HCT116 (cell line): ENCODE measurements around the gene SKAP1. TPM values are rescaled to one million over a fixed set of nuclear protein-coding genes. Genes with fewer than 3 reads are reported as not detected.

Experiments
- ATAC-seq: fragments of 200-7000 bp; cut with Tn5 transposase; 2 replicates; pipeline ENCODE4 v1.9.1; 2020; ENCODE audit warnings: mild to moderate bottlenecking, moderate library complexity
- BruUV-seq: library from RNA; stranded (reverse); fragments of 400-500 nt; replicated peaks from 2 replicates; lab custom pipeline; 2021; lab: Mats Ljungman, UMichigan
- CTCF ChIA-PET: fragments of 300-600 bp; sonication (Branson Sonifier 250); formaldehyde crosslinking; loops from one replicate; lab custom pipeline; 2021; ENCODE audit warnings: antibody characterized with exemption; lab: Charles Lee
- POLR2A ChIA-PET: fragments of 300-600, 350-600 bp; sonication (Branson Sonifier 250); formaldehyde crosslinking; loops from one replicate; lab custom pipeline; 2021; ENCODE audit warnings: antibody characterized with exemption; lab: Charles Lee
- RAD21 ChIA-PET, 2 experiments: fragments of 300-600 bp; sonication (Branson Sonifier 250); formaldehyde crosslinking; loops; one replicate each; lab custom pipeline; 2023; ENCODE audit warnings: low total read pairs in 2 of 2; ENCODE audit not compliant: uncharacterized antibody in 2 of 2, unreplicated experiment in 2 of 2, low non-redundant PET in 1 of 2; lab: Charles Lee
- DNase-seq: peaks from one replicate; pipeline ENCODE4 v3.0.0-alpha.2; 2010; ENCODE audit warnings: low read depth, low spot score
- H2AFZ ChIP-seq: fragments of 200-600 bp; shearing (Covaris generic), sonication (generic); 2 replicates; pipeline ENCODE4 v1.6.1; 2017; ENCODE audit warnings: low read depth, mixed run types, mixed read lengths, antibody characterized with exemption, low read length; ENCODE audit not compliant: poor library complexity, severe bottlenecking
- H3K27ac ChIP-seq: 2 replicates; pipeline ENCODE4 v1.5.1; 2012; ENCODE audit warnings: low read depth, low read length
- H3K27me3 ChIP-seq: fragments of 200-600 bp; sonication (generic); 2 replicates; pipeline ENCODE4 v1.6.1; 2016; ENCODE audit warnings: mixed run types, low read length, mixed read lengths; ENCODE audit not compliant: insufficient read depth
- H3K36me3 ChIP-seq, 2 experiments: fragments of 200-500 bp in 1 of 2; fragments of 200-600 bp in 1 of 2; sonication (Bioruptor generic) in 1 of 2; sonication (generic) in 1 of 2; 2 replicates each; pipeline versions ENCODE4 v1.5.1 to v1.6.1; 2014 to 2016; ENCODE audit warnings: low read length in 2 of 2, inconsistent platforms in 1 of 2, mixed read lengths in 1 of 2, mixed run types in 1 of 2; ENCODE audit not compliant: insufficient read depth in 2 of 2, control insufficient read depth in 1 of 2
- H3K4me1 ChIP-seq, 2 experiments: fragments of 200-600 bp in 1 of 2; sonication (generic) in 1 of 2; 2 replicates each; pipeline versions ENCODE4 v1.5.1 to v1.6.1; 2012 to 2017; ENCODE audit warnings: low read length in 2 of 2, inconsistent platforms in 1 of 2, mild to moderate bottlenecking in 1 of 2, mixed read lengths in 1 of 2, mixed run types in 1 of 2, moderate library complexity in 1 of 2; ENCODE audit not compliant: insufficient read depth in 2 of 2, control insufficient read depth in 1 of 2
- H3K4me2 ChIP-seq: fragments of 200-600 bp; sonication (generic); 2 replicates; pipeline ENCODE4 v1.6.1; 2017; ENCODE audit warnings: mixed run types, low read length, mixed read lengths
- H3K4me3 ChIP-seq, 2 experiments: fragments of 200-600 bp in 1 of 2; sonication (generic) in 1 of 2; replicated peaks in 1 of 2; 2 replicates each; pipeline ENCODE4 v1.5.1; 2011 to 2016; ENCODE audit warnings: low read length in 2 of 2, control low read depth in 1 of 2, low read depth in 1 of 2, mild to moderate bottlenecking in 1 of 2, mixed read lengths in 1 of 2, mixed run types in 1 of 2
- H3K79me2 ChIP-seq: fragments of 200-600 bp; sonication (generic); 2 replicates; pipeline ENCODE4 v1.6.1; 2017; ENCODE audit warnings: mild to moderate bottlenecking, mixed run types, low read length, moderate library complexity, mixed read lengths; ENCODE audit not compliant: insufficient read depth
- H3K9ac ChIP-seq: fragments of 200-600 bp; sonication (generic); 2 replicates; pipeline ENCODE4 v1.6.1; 2016; ENCODE audit warnings: low read length, mixed read lengths
- H3K9me2 ChIP-seq: fragments of 200-600 bp; sonication (generic), shearing (Covaris generic); 2 replicates; pipeline ENCODE4 v1.6.1; 2017; ENCODE audit warnings: mixed run types, mild to moderate bottlenecking, moderate library complexity; ENCODE audit not compliant: insufficient read depth
- H3K9me3 ChIP-seq, 2 experiments: fragments of 200-500 bp in 1 of 2; fragments of 200-600 bp in 1 of 2; sonication (Bioruptor generic) in 1 of 2; sonication (generic) in 1 of 2; 2 replicates each; pipeline ENCODE4 v1.6.1; 2014 to 2017; ENCODE audit warnings: low read length in 2 of 2, mixed read lengths in 2 of 2, inconsistent platforms in 1 of 2, low read depth in 1 of 2, mild to moderate bottlenecking in 1 of 2, mixed run types in 1 of 2, moderate library complexity in 1 of 2; ENCODE audit not compliant: control insufficient read depth in 1 of 2, insufficient read depth in 1 of 2
- H4K20me1 ChIP-seq: fragments of 200-600 bp; sonication (generic), shearing (Covaris generic); 2 replicates; pipeline ENCODE4 v1.6.1; 2017; ENCODE audit warnings: mixed run types, mild to moderate bottlenecking, moderate library complexity; ENCODE audit not compliant: insufficient read depth
- ATF3 ChIP-seq: IDR thresholded peaks from 2 replicates; pipeline ENCODE4 v1.6.1; 2012
- CBX3 ChIP-seq: IDR thresholded peaks from 2 replicates; pipeline ENCODE4 v1.6.1; 2012; ENCODE audit warnings: low read depth
- EGR1 ChIP-seq: IDR thresholded peaks from 2 replicates; pipeline ENCODE4 v1.6.1; 2012; ENCODE audit warnings: low read depth
- ELF1 ChIP-seq: IDR thresholded peaks from 2 replicates; pipeline ENCODE4 v1.6.1; 2012; ENCODE audit warnings: low read depth, borderline replicate concordance
- EZH2 ChIP-seq: fragments of 200-600 bp; sonication (generic); IDR thresholded peaks from 2 replicates; pipeline ENCODE4 v1.6.1; 2017; ENCODE audit warnings: antibody characterized with exemption, mixed run types
- EZH2phosphoT487 ChIP-seq: fragments of 200-600 bp; IDR thresholded peaks from 2 replicates; pipeline ENCODE4 v1.6.1; 2018; ENCODE audit warnings: antibody characterized with exemption, borderline replicate concordance
- FOSL1 ChIP-seq: IDR thresholded peaks from 2 replicates; pipeline ENCODE4 v1.6.1; 2012; ENCODE audit warnings: low read depth
- JUND ChIP-seq: IDR thresholded peaks from 2 replicates; pipeline ENCODE4 v1.6.1; 2012
- MAX ChIP-seq: IDR thresholded peaks from 2 replicates; pipeline ENCODE4 v1.6.1; 2012
- POLR2A ChIP-seq: IDR thresholded peaks from 2 replicates; pipeline ENCODE4 v1.7.0; 2011; ENCODE audit warnings: borderline replicate concordance; ENCODE audit not compliant: insufficient read depth, insufficient read length; ENCODE audit errors: extremely low read depth
- REST ChIP-seq: IDR thresholded peaks from 2 replicates; pipeline ENCODE4 v1.6.1; 2012; ENCODE audit warnings: low read depth
- SIN3A ChIP-seq: IDR thresholded peaks from 2 replicates; pipeline ENCODE4 v1.6.1; 2012; ENCODE audit warnings: low read depth
- SP1 ChIP-seq: IDR thresholded peaks from 2 replicates; pipeline ENCODE4 v1.6.1; 2012; ENCODE audit warnings: low read depth
- SRF ChIP-seq: IDR thresholded peaks from 2 replicates; pipeline ENCODE4 v1.6.1; 2012; ENCODE audit warnings: low read depth
- TCF7L2 ChIP-seq: IDR thresholded peaks from 2 replicates; pipeline ENCODE4 v1.7.0; 2011; ENCODE audit warnings: borderline replicate concordance, inconsistent platforms; ENCODE audit not compliant: insufficient read depth, insufficient read length; ENCODE audit errors: extremely low read depth
- YY1 ChIP-seq: IDR thresholded peaks from 2 replicates; pipeline ENCODE4 v1.6.1; 2011; ENCODE audit warnings: low read length, low read depth, moderate library complexity, mild to moderate bottlenecking; ENCODE audit not compliant: insufficient replicate concordance; ENCODE audit errors: extremely low read depth
- ZNF274 ChIP-seq: fragments of 200-500 bp; sonication (Bioruptor generic); IDR thresholded peaks from 2 replicates; pipeline ENCODE4 v1.6.1; 2014; ENCODE audit warnings: mild to moderate bottlenecking, low read depth, low read length, inconsistent platforms
- intact Hi-C: fragments of 100-400 bp; cut with micrococcal nuclease; formaldehyde crosslinking; loops from 2 replicates; pipeline ENCODE4 v1.10.0; 2022
- total RNA-seq: library from RNA; stranded (reverse); gene quantifications from one replicate; pipeline ENCODE4 v1.2.1, GENCODE V29; 2021; ENCODE audit not compliant: unreplicated experiment

The SKAP1 gene
- total RNA-seq, 1 experiment from 2014 or later: 12.4 TPM

- no peak for TF ChIP-seq EZH2
- no peak for TF ChIP-seq ATF3
- no peak for TF ChIP-seq SIN3A
- TF ChIP-seq EGR1: no peak
- TF ChIP-seq, all 23 proteins: peak for 4
Measured at GRCh38 chr17:48335858-48336500, 94.0 kb downstream of the SKAP1 start (continued).

GRCh38 chr17:48335146-48335784, 94.7 kb downstream of the SKAP1 start:
- intact Hi-C loops: loop anchor here (10.0 kb wide), 1 partner anchor 310 kb away; no protein-coding TSS in a partner anchor
- Histone ChIP-seq H3K9me2 (no peaks in the 10 kb centered on the region), H3K9me3 (no peaks in the 10 kb centered on the region), H3K9ac (no peak overlapping the region), H3K4me2 (peak overlapping the region; percentile 21), H3K4me3 (no peak overlapping the region), H3K27ac (no peak overlapping the region), H3K36me3 (no peaks in the 10 kb centered on the region), H3K79me2 (no peaks in the 10 kb centered on the region), H4K20me1 (no peaks in the 10 kb centered on the region)
- DNase-seq (no peak), ATAC-seq (no peak)
- ChIA-PET RAD21 (interaction anchor here (1.0 to 2.0 kb wide), 4 partner anchors 120 to 284 kb away, joined by 3 to 8 read pairs (median 5); no protein-coding TSS in a partner anchor), POLR2A (interaction anchor here (0.9 kb wide), 1 partner anchor 69 kb away, joined by 3 read pairs; no protein-coding TSS in a partner anchor)
- no TSS peak for BruUV-seq
- TF ChIP-seq SP1 (no peak), TCF7L2 (no peak), YY1 (no peak), CBX3 (no peak), ELF1 (no peak), ZNF274 (no peak), EZH2phosphoT487 (no peak), JUND (no peak), POLR2A (no peak), SRF (no peak), REST (no peak), MAX (no peak), FOSL1 (no peak)
- TF ChIP-seq, all 23 proteins: peak for 0
- Histone ChIP-seq H2AFZ (peak overlapping the region; percentile 67), H3K27me3 (no peaks in the 10 kb centered on the region), H3K4me1 (peaks cover 0 to 9% of the 10 kb centered on the region in 2 experiments; a peak in 2 of 4 replicates)
- CTCF ChIA-PET: interaction anchor here (0.7 to 4.8 kb wide), 45 partner anchors 10 to 389 kb away, joined by 3 to 70 read pairs (median 5); partner anchors contain the start of genes CBX1, HOXB5, HOXB7 and HOXB8
